Measurements from ENCODE around the gene TAAR2. TPM values are rescaled to one million over a fixed set of nuclear protein-coding genes. Genes with fewer than 3 reads are reported as not detected.

TAAR2 gene
- total RNA-seq, 4 donors from 2014 or later, result not detected

DNA sequence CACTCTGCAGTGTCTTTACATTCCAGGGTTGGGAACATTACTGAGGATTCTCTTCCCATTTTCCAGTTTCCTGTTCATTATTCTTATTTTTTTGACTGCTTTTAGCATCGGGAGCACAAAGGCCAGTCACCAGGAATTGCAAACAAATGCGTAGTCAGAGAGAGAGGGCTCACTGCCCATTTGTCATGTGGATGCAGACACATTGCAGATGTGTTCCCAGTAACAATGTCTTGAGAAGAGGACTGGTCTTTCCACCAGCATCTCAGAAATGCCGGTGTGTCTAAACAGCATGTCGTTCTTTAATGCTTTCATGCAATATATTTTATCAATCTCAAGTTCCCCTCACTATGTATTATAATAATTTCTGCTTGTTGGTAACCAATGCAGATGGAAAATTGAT, 54.9 kb downstream of the TAAR2 start:
- Histone ChIP-seq H3K27me3 (peaks cover 0 to 3% (median 0%) of the 10 kb centered on the region in 3 donors), H3K27ac (no peak overlapping the region), H3K4me1 (no peaks in the 10 kb centered on the region), H3K36me3 (no peaks in the 10 kb centered on the region), H3K4me3 (no peak overlapping the region), H3K9me3 (no peaks in the 10 kb centered on the region)
- ATAC-seq (no peak), DNase-seq (no peak)
- intact Hi-C loops (cut with DNase I; ENCODE audit: low total_unique reads) (no loop called here), in situ Hi-C loops (cut with MboI; ENCODE audit: low sequenced_read_pairs in 4 of 4) (no loop called here)
- TF ChIP-seq POLR2A (IDR thresholded peaks at IDR 0.05), result no peak
- TF ChIP-seq, protein P1, sequence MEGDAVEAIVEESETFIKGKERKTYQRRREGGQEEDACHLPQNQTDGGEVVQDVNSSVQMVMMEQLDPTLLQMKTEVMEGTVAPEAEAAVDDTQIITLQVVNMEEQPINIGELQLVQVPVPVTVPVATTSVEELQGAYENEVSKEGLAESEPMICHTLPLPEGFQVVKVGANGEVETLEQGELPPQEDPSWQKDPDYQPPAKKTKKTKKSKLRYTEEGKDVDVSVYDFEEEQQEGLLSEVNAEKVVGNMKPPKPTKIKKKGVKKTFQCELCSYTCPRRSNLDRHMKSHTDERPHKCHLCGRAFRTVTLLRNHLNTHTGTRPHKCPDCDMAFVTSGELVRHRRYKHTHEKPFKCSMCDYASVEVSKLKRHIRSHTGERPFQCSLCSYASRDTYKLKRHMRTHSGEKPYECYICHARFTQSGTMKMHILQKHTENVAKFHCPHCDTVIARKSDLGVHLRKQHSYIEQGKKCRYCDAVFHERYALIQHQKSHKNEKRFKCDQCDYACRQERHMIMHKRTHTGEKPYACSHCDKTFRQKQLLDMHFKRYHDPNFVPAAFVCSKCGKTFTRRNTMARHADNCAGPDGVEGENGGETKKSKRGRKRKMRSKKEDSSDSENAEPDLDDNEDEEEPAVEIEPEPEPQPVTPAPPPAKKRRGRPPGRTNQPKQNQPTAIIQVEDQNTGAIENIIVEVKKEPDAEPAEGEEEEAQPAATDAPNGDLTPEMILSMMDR (IDR thresholded peaks at IDR 0.05 in 4 of 5, conservative IDR thresholded peaks at IDR 0.05 in 1 of 5), result no peak

DNA sequence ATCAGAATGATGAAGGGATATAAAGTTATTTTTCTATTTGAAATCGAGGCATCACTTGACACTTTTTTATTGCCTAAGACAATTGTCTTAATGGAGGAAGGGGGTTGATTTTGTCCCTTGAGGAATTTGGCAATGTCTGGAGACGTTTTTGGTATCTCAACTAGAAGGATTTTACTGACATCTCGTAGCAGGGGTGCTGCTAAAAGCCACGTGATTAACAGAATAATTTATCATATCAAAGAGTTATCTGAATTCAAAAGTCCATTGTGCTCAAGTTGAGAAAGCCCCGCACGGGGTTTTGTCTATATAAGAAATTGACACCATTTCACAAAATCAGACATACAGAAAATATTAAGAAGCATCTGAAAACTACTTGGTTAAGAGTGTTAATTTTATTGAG, 55.5 kb downstream of the TAAR2 start:
- H3K4me1 ChIP-seq, result no peaks in the 10 kb centered on the region
- H3K36me3 ChIP-seq, result no peaks in the 10 kb centered on the region
- in situ Hi-C loops (cut with MboI; ENCODE audit: low sequenced_read_pairs in 4 of 4) (no loop called here), intact Hi-C loops (cut with DNase I; ENCODE audit: low total_unique reads) (no loop called here)
- H3K27me3 ChIP-seq, result peaks cover 0 to 3% (median 0%) of the 10 kb centered on the region in 3 donors
- no peak for ATAC-seq
- TF ChIP-seq POLR2A (IDR thresholded peaks at IDR 0.05), result no peak
- TF ChIP-seq, protein P1 (IDR thresholded peaks at IDR 0.05 in 4 of 5, conservative IDR thresholded peaks at IDR 0.05 in 1 of 5), result no peak
- H3K27ac ChIP-seq, result no peak overlapping the region
- no peak overlapping the region for H3K4me3 ChIP-seq
- H3K9me3 ChIP-seq, result no peaks in the 10 kb centered on the region
- DNase-seq, result no peak

DNA sequence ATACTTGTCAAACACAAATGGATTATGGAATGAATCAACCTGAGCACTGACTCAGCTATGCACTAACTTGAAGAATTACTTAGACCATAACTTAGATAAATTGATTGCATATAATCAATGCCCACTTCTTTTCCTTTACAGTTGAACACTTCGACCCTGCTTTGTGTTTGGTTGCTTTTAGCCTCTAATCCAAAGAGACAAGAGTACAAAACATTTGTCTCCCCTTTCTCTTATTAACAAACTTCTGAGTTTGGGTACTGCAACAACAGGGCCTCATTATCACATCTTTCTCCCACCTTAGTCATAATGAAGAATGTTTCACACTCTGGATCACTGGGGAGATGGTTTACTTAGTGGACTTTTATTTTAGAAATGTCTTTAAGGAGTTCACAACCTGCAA, 56.5 kb downstream of the TAAR2 start:
- H3K27me3 ChIP-seq, result peaks cover 0 to 3% (median 0%) of the 10 kb centered on the region in 3 donors
- intact Hi-C loops (cut with DNase I; ENCODE audit: low total_unique reads), result no loop called here
- in situ Hi-C loops (cut with MboI; ENCODE audit: low sequenced_read_pairs in 4 of 4), result no loop called here

More for the DNA sequence above, 56.5 kb downstream of the TAAR2 start:
- Histone ChIP-seq H3K9me3 (no peaks in the 10 kb centered on the region), H3K36me3 (no peaks in the 10 kb centered on the region), H3K4me1 (no peaks in the 10 kb centered on the region), H3K4me3 (no peak overlapping the region), H3K27ac (no peak overlapping the region)
- DNase-seq, result no peak
- no peak for ATAC-seq
- TF ChIP-seq, protein P1 (IDR thresholded peaks at IDR 0.05 in 4 of 5, conservative IDR thresholded peaks at IDR 0.05 in 1 of 5), result no peak
- no peak for TF ChIP-seq POLR2A (IDR thresholded peaks at IDR 0.05)

Other genes starting within 250 kb of the TAAR2 start
- under 1 TPM in 3 of 4 donors, not detected in 1; 0.62 to 0.69 (median 0.66) TPM for gene MOXD1, start 222.8 kb downstream of the TAAR2 start, total RNA-seq
- gene STX7, start 111.2 kb downstream of the TAAR2 start, total RNA-seq, result 10 to 100 TPM; 18.2 to 64.3 (median 20.6) TPM
- not detected for gene TAAR9, start 86.0 kb downstream of the TAAR2 start, total RNA-seq
- gene TAAR8, start 71.6 kb downstream of the TAAR2 start, total RNA-seq, result not detected
- gene TAAR6, start 54.0 kb downstream of the TAAR2 start, total RNA-seq, result not detected
- gene TAAR5, start 34.5 kb downstream of the TAAR2 start, total RNA-seq, result not detected
- not detected for gene TAAR1, start 34.9 kb upstream of the TAAR2 start, total RNA-seq
- 1 to 10 TPM in 2 of 4 donors, under 1 TPM in 2; 0.39 to 1.9 (median 0.85) TPM for gene VNN1, start 89.8 kb upstream of the TAAR2 start, total RNA-seq
- 1 to 10 TPM in 2 of 4 donors, under 1 TPM in 1, not detected in 1; 0.82 to 3.3 (median 1.9) TPM for gene VNN2, start 133.6 kb upstream of the TAAR2 start, total RNA-seq
- 1 to 10 TPM in 3 of 4 donors, under 1 TPM in 1; 0.58 to 7.4 (median 1.5) TPM for gene SLC18B1, start 174.4 kb upstream of the TAAR2 start, total RNA-seq
- 1,000 to 10,000 TPM; 1,231 to 1,333 (median 1,277) TPM for gene RPS12, start 190.3 kb upstream of the TAAR2 start, total RNA-seq

Measured in gastrocnemius medialis (tissue), 4 donors.